Neural cell (in vitro differentiated cells): ENCODE results near the gene PRELID1.

ENCODE experiments used
- CTCF ChIP-seq: fragments of 450-650 bp; IDR thresholded peaks from 2 replicates; pipeline ENCODE4 v1.5.1; 2014; ENCODE audit warnings: antibody characterized with exemption, mild to moderate bottlenecking, moderate library complexity; ENCODE audit not compliant: poor library complexity, severe bottlenecking
- EP300 ChIP-seq: fragments of 450-650 bp; conservative IDR thresholded peaks from 2 replicates; pipeline ENCODE4 v1.6.1; 2014; ENCODE audit warnings: antibody characterized with exemption, mild to moderate bottlenecking, moderate library complexity; ENCODE audit not compliant: poor library complexity, severe bottlenecking
- MXI1 ChIP-seq: fragments of 450-650 bp; conservative IDR thresholded peaks from 2 replicates; pipeline ENCODE4 v1.6.1; 2014; ENCODE audit warnings: antibody characterized with exemption, mild to moderate bottlenecking; ENCODE audit not compliant: poor library complexity, severe bottlenecking
- TF ChIP-seq, protein P1 (sequence below): IDR thresholded peaks from 2 replicates; pipeline ENCODE4 v1.6.1; 2012; ENCODE audit warnings: borderline replicate concordance

- TF ChIP-seq CTCF (no peak), EP300 (no peak), MXI1 (no peak)
- TF ChIP-seq, protein P1, sequence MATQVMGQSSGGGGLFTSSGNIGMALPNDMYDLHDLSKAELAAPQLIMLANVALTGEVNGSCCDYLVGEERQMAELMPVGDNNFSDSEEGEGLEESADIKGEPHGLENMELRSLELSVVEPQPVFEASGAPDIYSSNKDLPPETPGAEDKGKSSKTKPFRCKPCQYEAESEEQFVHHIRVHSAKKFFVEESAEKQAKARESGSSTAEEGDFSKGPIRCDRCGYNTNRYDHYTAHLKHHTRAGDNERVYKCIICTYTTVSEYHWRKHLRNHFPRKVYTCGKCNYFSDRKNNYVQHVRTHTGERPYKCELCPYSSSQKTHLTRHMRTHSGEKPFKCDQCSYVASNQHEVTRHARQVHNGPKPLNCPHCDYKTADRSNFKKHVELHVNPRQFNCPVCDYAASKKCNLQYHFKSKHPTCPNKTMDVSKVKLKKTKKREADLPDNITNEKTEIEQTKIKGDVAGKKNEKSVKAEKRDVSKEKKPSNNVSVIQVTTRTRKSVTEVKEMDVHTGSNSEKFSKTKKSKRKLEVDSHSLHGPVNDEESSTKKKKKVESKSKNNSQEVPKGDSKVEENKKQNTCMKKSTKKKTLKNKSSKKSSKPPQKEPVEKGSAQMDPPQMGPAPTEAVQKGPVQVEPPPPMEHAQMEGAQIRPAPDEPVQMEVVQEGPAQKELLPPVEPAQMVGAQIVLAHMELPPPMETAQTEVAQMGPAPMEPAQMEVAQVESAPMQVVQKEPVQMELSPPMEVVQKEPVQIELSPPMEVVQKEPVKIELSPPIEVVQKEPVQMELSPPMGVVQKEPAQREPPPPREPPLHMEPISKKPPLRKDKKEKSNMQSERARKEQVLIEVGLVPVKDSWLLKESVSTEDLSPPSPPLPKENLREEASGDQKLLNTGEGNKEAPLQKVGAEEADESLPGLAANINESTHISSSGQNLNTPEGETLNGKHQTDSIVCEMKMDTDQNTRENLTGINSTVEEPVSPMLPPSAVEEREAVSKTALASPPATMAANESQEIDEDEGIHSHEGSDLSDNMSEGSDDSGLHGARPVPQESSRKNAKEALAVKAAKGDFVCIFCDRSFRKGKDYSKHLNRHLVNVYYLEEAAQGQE, result no peak
Observed at GRCh38 chr5:177312649-177313181, 9.1 kb downstream of the PRELID1 start.
